Measurements from ENCODE around the gene HOATZ.

GRCh38 chr11:111561791-111562325 is 47.3 kb downstream of the HOATZ start:
- no peak for TF ChIP-seq POLR2A (IDR thresholded peaks at IDR 0.05)
- TF ChIP-seq CTCF (IDR thresholded peaks at IDR 0.05): no peak

Measured in body of pancreas (tissue), 4 donors.